Measurements from ENCODE around the gene OR5AN1.
"Not testable (repeated sequence)": the region's sequence is repeated elsewhere in the genome, so short reads cannot be mapped to it uniquely, and the experiment has no call there.

OR5AN1 gene, protein sequence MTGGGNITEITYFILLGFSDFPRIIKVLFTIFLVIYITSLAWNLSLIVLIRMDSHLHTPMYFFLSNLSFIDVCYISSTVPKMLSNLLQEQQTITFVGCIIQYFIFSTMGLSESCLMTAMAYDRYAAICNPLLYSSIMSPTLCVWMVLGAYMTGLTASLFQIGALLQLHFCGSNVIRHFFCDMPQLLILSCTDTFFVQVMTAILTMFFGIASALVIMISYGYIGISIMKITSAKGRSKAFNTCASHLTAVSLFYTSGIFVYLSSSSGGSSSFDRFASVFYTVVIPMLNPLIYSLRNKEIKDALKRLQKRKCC

DNA sequence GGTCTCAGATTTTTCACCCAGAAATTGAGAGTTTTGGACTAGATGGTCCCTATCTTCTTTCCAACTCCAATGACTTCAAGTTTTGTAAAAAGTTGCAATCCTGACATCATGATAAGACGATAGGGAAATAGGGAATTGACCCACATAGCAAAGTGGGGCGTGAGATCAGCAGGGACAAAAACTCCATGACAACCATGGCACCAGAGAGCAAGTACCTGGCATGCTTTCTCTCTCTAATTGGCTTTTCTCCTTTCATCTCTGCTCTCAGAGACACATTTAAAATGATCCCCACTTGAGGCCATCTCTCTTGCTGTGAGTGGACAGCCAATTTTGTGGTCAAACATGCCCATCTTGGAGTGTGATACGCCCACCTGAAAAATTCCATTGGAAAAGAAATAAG is at the start of gene OR5AN1:
TSS of gene OR5AN1 (plus strand) at position 301 of the 400 bp plus-strand sequence. CDS start 5,564 bp downstream, outside the sequence.
- no peak for DNase-seq

DNA sequence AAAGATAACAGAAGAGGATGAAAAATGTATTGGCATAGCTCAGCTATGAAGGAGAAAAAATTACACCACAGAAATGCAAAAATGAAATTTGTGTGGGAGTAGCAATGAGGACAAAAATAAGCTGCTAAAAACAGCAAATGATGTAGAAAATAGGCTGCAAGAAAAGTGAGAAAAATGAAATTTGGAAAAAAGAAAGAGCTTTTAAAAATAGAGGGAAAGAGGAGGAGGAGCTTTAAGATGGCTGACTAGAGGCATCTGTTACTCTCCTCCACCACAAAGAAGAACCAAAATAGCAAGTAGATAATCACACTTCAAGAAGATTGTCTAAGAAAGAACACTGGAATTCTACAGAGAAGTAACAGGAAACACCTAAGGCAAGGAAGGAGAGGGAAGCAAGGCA is 23.7 kb upstream of the OR5AN1 start:
- DNase-seq = no peak

DNA sequence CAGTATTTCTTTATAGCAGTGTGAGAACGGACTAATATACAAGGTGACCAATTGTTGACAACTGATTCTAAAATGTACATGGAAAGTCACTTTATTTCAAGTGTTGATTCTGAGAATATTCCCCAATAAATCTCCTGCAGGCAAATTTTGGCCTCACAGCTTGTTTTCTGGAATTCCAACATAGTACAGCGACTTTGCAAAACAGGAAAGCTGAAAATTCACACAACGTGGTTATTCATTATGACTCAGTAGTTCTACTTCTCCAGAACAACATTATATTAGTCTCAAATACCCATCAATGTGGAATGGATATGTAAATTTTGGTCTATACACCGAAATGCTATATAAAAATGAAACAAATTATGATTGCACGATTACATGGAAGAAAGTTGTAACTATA is 22.5 kb upstream of the OR5AN1 start:
- DNase-seq = no peak

DNA sequence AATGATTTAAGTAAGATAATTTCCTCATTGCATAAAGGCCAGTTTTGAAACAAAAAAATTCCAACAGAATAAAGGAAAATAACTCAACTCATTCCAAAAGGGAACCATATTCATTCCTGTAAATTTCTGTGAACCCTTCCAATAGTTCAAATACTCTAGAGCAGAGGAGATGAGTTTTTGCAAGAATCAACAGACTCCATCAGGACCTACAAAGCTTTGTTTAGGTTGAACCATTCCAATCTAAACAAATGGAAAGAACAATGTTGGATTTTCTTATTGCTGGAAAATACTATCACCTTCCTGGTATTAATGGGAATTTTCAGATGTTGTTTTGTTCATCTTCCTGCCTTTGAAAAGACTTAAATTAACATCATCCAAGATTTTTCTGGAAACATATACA is 21.8 kb upstream of the OR5AN1 start:
- no peak for DNase-seq

DNA sequence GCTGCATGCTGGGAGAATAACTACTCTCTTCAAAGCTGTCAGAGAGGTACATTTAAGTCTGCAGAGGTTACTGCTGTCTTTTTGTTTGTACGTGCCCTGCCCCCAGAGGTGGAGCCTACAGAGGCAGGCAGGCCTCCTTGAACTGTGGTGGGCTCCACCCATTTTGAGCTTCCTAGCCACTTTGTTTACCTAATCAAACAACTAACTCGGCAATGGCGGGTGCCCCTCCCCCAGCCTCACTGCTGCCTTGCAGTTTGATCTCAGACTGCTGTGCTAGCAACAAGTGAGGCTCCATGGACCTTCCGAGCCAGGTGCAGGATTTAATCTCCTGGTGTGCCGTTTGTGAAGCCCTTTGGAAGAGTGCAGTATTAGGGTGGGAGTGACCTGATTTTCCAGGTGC is 9.0 kb upstream of the OR5AN1 start:
- not testable (repeated sequence) for DNase-seq

DNA sequence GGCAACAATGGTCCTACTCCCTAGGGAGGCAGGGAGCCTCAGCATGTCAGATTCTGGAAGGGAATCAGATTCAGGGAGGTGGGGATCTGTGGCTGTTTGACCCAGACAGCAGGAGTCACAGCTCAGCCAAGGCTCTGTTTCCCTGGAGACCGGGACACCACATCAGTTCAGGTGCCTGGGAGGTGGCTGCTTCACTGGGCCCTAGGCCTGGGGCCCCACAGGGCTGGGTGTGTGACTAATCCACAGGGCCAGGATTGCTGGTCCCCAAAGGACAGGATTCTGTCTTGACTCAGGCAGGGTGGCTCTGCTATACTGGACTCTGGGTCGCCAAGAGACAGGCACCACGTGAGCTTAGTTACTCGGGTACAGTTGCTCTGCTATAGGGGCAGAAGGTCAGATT is 3.5 kb upstream of the OR5AN1 start:
- DNase-seq = no peak

DNA sequence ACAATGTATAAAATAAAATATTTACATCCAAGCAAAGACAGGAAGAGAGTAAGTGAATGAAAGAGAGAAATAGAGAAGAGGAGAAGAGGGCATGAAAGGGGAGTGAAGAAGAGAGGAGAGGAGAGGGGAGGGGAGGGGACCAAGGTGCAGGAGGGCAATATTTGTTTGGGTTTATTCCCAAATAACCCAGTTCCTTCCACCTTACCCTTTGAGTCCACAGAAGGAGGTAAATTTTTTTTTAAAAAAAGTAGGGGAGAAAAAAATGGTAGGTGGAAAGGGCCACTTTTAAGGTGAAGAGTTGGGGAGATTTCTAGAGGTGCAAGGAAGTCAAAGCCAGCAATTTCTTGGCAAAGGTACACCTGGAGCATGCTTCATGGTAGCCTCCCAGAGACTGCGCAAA is 2.1 kb upstream of the OR5AN1 start:
- DNase-seq = no peak

DNA sequence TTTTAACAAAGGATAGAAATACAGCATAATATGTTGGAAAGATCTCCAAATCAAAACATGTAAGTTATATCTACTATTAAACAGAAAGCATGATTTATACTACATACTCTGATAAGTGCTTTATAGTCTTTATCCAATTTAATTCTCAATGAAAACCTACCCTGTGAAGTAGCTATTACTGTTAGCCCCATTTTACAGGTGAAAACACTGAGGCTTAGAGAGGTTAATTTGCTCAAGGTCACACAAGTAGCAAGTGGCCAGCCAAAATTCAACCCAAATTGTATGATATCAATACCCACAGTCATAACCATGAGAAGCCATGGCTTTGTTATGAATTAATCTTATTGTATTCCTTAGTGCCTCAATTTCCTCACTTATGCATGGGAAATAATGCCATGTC is 675 bp upstream of the OR5AN1 start:
- no peak for DNase-seq

DNA sequence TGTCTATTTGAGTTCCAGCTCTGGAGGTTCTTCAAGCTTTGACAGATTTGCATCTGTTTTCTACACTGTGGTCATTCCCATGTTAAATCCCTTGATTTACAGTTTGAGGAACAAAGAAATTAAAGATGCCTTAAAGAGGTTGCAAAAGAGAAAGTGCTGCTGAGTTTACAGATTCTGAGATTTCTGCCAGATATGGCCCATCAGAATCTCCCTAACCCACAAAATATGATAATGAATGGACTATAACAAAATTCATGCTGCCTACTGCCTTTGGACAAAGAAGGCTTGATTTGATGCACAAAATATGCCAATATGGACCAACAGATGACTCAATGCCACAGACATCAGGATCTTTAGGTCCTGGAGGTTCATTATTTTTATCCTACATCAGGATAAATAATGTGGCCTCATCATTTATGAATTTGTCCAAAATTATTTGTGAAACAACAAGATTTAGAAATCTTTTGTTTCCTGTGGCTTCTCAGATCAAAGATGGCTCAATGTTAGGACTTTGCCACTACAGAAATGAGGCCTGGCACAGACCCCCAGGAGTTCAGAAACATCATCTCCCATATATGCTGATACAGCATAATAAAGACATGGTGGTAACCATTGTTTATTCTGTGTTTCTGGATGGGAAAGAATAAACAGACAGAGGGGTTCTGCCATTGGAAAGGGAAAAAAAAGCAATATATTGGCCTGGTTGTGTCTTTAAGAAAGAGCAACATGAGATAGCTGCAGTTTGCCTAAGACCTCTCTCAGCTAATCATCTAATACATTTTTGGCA is 6.7 kb downstream of the OR5AN1 start:
- no peak for DNase-seq

DNA sequence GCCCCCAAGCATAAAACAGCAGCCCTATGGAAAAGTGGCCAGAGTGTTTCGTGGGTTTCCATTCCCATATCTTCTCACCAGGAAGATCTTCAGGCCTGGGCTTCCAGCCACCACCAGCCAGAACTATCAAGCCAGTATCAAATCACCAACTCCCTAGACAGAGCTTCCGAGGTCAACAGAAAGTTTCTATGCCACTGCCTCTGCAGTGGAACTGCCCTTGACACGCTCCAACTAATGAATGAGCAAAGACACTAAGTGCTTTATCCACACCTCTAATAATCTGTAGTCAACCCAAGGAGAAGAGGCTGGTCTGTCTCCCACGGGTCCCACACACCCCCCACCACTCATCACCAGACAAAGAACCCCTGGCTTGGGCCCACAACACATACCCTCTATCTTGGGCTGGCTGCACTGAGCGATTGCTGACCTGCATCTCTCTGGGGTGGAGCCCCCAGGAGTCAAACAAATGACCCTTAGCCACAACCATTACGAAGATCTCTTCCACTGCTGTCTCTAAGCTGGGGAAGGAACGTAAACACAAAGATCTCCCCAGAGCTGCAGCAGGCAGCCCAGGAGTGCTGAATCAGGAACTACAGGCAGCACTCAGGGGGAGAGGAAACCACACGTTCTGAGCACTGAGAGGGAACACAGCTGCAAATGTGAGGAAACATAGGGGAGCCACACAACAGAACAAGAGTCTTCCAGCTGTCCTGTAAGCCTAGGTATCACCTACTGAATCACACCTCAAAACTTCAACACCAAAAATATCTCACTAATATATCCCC is 9.7 kb downstream of the OR5AN1 start:
- no peak for DNase-seq

DNA sequence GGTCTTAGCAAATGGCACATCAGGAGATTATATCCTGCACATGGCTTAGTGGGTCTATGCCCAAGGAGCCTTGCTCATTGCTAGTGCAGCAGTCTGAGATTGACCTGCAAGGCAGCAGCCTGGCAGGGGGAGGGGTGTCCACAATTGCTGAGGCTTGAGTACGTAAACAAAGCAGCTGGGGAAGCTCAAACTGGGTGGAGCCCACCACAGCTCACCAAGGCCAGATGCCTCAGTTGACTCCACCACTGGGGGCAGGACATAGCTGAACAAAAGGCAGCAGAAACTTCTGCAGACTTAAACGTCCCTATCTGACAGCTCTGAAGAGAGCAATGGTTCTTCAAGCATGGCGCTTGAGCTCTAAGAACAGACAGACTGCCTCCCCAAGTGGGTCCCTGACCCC is 13.6 kb downstream of the OR5AN1 start:
- DNase-seq = not testable (repeated sequence)

DNA sequence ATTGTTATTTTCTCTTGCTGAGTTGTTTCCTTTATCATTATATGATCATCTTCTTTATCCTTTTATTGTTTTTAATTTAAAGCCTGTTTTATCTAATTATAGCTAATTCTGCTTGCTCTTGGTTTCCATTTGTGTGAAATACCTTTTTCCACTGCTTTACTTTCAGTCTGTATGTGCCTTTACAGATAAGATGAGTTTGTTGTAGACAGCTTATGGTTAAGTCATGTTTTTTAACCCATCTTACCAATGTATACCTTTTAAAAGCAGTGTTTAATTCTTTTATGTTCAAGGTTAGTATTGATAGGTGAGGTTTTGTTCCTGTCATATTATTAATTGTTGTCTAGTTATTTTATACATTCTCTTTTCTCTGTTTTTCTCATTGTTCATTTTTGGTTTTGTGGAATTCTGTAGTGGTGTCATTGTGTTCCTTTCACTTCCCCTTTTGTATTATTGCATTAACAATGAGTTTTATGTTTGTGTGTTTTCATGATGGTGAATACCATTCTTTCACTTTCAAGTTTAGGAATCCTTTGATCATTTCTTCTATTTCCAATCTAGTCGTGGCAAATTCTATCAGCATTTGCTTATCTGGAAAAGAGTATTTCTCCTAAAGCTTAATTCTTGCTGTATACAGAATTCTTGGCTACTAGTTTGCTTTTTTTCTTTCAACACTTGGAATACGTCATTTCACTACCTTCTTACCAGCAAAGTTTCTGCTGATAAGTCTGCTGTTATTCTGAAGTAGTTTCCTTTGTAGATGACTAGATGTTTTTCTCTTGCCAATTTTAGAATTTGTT is 21.8 kb downstream of the OR5AN1 start:
- no peak for DNase-seq

DNA sequence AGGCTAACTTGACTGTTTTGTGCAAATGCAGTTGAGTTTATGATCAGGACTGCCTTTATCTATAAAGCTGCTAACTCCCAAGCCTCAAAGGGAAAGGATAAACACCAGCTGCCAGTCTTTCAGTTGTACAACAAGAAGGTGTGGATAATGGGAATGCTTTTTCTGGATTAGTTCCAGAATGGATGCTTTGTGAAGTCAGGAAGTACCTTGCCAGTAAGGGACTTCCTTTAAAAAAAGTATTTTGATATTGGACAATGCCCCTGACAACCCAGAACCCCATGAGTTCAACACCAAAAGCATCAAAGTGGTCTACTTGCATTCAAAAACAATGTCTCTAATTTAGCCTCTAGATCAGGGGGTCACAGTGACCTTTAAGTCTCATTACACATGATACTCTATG is 35.5 kb downstream of the OR5AN1 start:
- no peak for DNase-seq

DNA sequence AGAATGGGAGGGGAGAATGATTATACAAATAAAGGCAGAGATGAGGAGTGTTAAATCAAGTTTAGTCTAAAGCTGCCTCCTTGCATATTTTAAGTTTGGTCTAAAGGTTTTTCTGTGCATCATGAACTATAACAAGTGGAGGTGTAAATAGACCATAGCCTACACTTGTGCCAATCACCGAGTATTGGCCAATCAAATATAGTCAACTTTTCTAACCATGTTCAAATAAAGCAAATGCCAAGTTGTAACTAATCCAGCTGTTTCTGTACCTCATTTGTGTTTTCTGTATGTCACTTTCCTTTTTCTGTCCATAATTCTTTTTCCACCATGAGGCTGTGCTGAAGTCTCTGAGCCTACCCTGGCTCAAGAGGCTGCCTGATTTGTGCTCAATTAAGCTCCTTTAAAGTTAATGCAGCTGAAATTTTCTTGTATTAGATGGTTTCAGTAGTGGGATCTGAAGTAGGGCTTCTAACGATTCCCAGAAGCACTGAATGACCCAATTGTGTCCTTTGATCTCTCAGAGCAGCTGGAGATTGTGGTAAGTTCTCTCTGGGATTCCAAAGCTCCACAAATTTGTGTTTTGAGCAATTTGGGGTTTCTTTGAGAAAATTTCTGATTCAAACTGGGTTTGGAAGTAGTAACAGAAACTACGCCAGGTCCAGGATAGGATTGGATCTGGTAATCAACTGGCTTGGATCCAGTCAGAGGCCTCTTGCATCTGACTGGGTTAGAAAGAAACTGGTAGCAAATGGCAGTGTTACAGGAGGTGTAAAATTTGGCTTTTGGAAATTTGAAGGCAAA is 42.0 kb downstream of the OR5AN1 start:
- DNase-seq = no peak

DNA sequence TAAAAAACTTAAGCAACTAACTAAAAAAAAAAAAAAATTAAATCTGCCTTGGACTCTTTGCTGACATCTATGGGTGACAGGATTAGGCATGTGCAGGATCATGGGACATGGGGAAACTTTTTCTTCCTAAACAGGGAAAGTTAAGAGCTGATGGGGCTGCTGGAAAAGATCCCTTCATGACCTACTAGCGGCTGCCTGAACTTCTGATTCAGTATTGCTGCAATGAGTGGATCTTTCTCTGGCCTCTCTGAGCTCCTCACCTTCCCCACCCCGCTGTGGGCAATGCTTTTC is 42.5 kb downstream of the OR5AN1 start:
- DNase-seq = no peak

DNA sequence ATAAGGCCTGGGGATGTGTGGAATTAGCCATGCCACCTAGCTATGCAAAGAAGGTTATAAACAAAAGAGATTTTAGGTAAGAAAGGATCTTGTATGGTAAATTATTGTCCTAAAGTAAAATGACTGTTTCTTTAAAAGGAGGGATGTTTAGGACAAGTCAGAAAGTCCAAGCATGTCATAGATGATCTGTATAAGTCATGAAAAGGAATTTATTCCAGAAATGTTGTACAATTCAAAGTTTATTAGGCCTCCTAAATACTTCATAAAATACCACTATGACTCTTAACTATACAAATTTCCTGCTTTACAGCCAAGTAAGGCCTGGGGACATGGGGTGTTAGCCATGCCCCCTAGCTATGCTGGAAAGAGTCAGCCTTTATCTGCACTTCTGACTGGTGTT is 44.9 kb downstream of the OR5AN1 start:
- no peak for DNase-seq

DNA sequence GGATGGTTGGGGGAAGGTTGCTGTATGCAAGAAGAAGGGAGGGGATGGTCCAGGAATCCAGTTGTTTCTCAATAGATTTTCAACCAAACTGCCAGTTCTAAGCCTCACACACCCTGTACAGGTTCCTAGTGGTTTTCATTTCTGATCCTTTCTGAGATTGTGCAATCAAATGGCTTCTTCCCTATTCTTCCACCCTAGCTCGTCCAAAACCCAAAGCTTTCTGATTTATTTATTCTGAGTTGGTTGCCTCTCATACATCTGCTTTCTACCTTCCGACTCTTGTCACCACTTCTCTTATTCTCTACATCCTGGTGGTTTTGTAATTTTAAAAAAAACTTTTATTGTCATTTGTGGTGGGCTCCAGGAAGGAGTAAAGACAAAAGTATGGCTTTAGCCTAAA is 55.0 kb downstream of the OR5AN1 start:
- DNase-seq = no peak

DNA sequence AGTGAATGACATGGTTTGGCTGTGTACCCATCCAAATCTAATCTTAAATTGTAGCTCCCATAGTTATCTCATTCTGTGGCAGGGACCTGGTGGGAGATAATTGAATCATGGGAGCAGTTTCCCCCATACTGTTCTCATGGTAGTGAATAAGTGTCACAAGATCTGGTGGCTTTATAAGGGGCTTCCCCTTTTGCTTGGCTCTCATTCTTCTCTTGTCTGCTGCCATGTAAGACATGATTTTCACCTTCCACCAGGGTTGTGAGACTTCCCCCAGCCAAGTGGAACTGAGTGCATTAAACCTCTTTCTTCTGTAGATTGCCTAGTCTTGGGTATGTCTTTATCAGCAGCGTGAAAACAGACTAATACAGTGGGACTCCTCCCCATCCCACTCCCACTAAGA is 56.4 kb downstream of the OR5AN1 start:
- no peak for DNase-seq

DNA sequence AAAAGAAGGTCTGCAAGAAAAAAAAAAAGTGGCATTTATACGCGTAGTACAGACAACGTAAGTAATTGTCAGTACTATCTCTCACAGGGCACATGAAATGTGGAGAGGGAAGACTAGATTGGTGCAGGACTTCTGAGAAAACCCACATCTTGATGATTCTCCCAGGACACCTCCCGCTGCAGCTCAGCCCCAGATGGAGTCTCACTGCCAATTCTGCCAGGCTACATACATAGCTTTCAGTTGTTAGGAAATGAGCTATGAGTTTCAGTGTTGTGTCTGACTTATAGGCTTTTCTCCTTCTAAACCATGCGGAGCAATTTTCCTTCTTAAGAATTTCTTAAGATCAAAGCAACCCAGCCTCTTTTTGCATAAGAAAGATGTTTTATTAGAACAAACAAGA is 57.9 kb downstream of the OR5AN1 start:
- no peak for DNase-seq

DNA sequence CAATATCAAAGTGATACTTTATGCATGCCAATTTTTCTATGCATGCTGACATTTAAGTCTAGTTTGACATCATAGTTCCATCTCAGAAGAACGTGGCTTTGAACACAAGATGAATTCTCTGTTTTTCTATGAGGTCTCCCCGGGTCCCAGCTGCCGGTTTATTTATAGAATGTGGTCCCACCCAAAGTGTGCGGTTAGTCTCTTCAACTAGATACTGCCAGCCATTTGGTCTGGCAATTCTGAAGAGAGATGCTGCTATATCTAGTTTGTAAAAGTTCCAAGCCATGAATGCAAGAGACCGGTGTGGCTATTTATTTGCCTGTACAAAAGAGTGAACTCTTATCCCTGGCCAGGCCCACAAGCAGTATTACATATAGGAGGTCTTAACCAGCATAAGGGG is 58.3 kb downstream of the OR5AN1 start:
- DNase-seq = no peak

DNA sequence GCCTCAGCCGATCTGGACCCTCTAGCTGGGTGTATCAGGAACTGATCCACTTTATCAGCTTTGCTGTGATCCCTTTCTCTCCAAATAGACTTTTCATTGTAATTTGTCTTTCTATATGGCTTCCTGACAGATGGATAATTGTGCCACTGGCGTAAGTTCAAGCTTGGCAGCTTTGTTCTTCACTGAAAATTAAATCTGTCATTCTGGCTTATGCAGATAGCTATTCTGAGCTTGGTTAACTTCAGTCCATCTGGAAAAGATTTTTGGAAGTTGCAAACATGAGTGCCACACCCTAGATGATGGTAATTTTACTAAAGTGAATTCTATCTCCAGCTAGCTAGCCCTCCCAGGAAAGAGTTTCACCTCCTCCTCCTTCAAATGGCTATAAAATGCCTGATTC is 59.5 kb downstream of the OR5AN1 start:
- DNase-seq = no peak

All from CD4-positive, alpha-beta T cell treated with Interleukin-15 for 1 hour (primary cell).